HepG2 (cell line): ENCODE results near the gene ICOS. TPM values are rescaled to one million over a fixed set of nuclear protein-coding genes. Genes with fewer than 3 reads are reported as not detected.

ENCODE experiments used
- SNAPC4 ChIP-seq: sonication (generic); formaldehyde crosslinking; IDR thresholded peaks from 2 replicates; pipeline ENCODE4 v1.4.0; 2020; ENCODE audit warnings: mild to moderate bottlenecking, missing genetic modification reagents
- ZNF318 ChIP-seq: sonication (generic); formaldehyde crosslinking; IDR thresholded peaks from 2 replicates; pipeline ENCODE4 v1.4.0; 2020; ENCODE audit warnings: mild to moderate bottlenecking, missing genetic modification reagents
- polyA plus RNA-seq, 8 experiments: library from polyadenylated mRNA; depleted of rRNA in 3 of 8; stranded (reverse) in 7 of 8; unstranded in 1 of 8; fragments of >200 nt; fragmentation: Illumina TruSeq in 4 of 8; extraction: Trizol in 4 of 8; gene quantifications; 2 replicates each; pipeline versions ENCODE4 v1.2.1 to v1.2.3, GENCODE V29; 2011 to 2016; ENCODE audit warnings: low read depth in 4 of 8, missing spikeins in 1 of 8, mixed read lengths in 1 of 8; ENCODE audit not compliant: insufficient read depth in 1 of 8
- total RNA-seq, 5 experiments: library from RNA; depleted of rRNA; stranded (reverse); fragments of >200 nt; fragmentation: Illumina TruSeq; extraction: Trizol; gene quantifications; 2 replicates each; pipeline ENCODE4 v1.2.3, GENCODE V29; 2016; ENCODE audit warnings: low read depth in 1 of 5

ICOS gene
- total and polyA plus RNA-seq, 2 of the 13 experiments (the other 11 are each of a cell fraction or from before 2014, with no cell fraction given), result not detected

- TF ChIP-seq ZNF318 (CRISPR knock-in tag) (no peak), SNAPC4 (CRISPR knock-in tag) (no peak)
These were observed 18.3 kb upstream of the ICOS start (continued) for GRCh38 chr2:203918264-203918663.
